B cell (primary cell): Measurements from ENCODE around the gene MCTP1. TPM values are rescaled to one million over a fixed set of nuclear protein-coding genes. Genes with fewer than 3 reads are reported as not detected.
"Not testable (repeated sequence)": the region's sequence is repeated elsewhere in the genome, so short reads cannot be mapped to it uniquely, and the experiment has no call there.

Source experiments
- ATAC-seq: fragments of 200-7000 bp; cut with Tn5 transposase; one replicate; pipeline ENCODE4 v1.10.0; 2021; ENCODE audit warnings: low read depth, mild to moderate bottlenecking, moderate number of reproducible peaks, moderate library complexity
- CTCF ChIA-PET: fragments of 350-600 bp; sonication (Branson Sonifier 250); formaldehyde crosslinking; loops from one replicate; lab custom pipeline; 2021; ENCODE audit warnings: antibody characterized with exemption, inconsistent platforms; lab: Charles Lee
- POLR2A ChIA-PET: fragments of 350-600 bp; sonication (Branson Sonifier 250); formaldehyde crosslinking; loops from one replicate; lab custom pipeline; 2021; ENCODE audit warnings: antibody characterized with exemption; lab: Charles Lee
- DNase-seq: peaks from one replicate; pipeline ENCODE4 v3.0.0; 2013
- H2AFZ ChIP-seq: 2 replicates; pipeline ENCODE4 v1.6.1; 2012; ENCODE audit warnings: mild to moderate bottlenecking, low read depth, low read length; ENCODE audit not compliant: insufficient read depth, poor library complexity, severe bottlenecking
- H3K27ac ChIP-seq, 2 donors: 1 replicate in 1 of 2; 2 replicates in 1 of 2; pipeline ENCODE4 v1.5.1; 2012 to 2013; ENCODE audit warnings: low read length in 2 of 2, mild to moderate bottlenecking in 2 of 2, moderate library complexity in 1 of 2
- H3K27me3 ChIP-seq, 4 experiments: fragments of 200-600 bp in 1 of 4; sonication (generic) in 1 of 4; replicated peaks in 1 of 4; 1 replicate in 2 of 4; 2 replicates in 2 of 4; pipeline versions ENCODE4 v1.6.1 to v1.7.0; 2013 to 2016; ENCODE audit warnings: low read length in 3 of 4, mild to moderate bottlenecking in 2 of 4, mixed read lengths in 1 of 4, moderate library complexity in 1 of 4; ENCODE audit not compliant: insufficient read depth in 4 of 4, control insufficient read depth in 3 of 4; ENCODE audit errors: control extremely low read depth in 1 of 4
- H3K36me3 ChIP-seq, 2 experiments: replicated peaks in 1 of 2; 1 replicate in 1 of 2; 2 replicates in 1 of 2; pipeline versions ENCODE4 v1.6.1 to v1.7.1; 2013; ENCODE audit warnings: low read length in 1 of 2; ENCODE audit not compliant: insufficient read depth in 2 of 2, control insufficient read depth in 1 of 2; ENCODE audit errors: control extremely low read depth in 1 of 2, extremely low read depth in 1 of 2
- H3K4me1 ChIP-seq, 2 donors: fragments of 200-600 bp in 1 of 2; sonication (generic) in 1 of 2; 1 replicate in 1 of 2; 2 replicates in 1 of 2; pipeline versions ENCODE4 v1.5.1 to v1.6.1; 2013 to 2017; ENCODE audit warnings: low read length in 2 of 2; ENCODE audit not compliant: control insufficient read depth in 2 of 2, insufficient read depth in 2 of 2
- H3K4me2 ChIP-seq: replicated peaks from 2 replicates; pipeline ENCODE3; 2012; ENCODE audit warnings: mild to moderate bottlenecking, low read depth, low read length; ENCODE audit not compliant: poor library complexity, severe bottlenecking
- H3K4me3 ChIP-seq, 5 experiments: fragments of 200-600 bp in 1 of 5; sonication (generic) in 1 of 5; 1 replicate in 3 of 5; 2 replicates in 2 of 5; pipeline versions ENCODE4 v1.5.1 to v1.7.0; 2011 to 2016; ENCODE audit warnings: low read length in 4 of 5, mild to moderate bottlenecking in 4 of 5, low read depth in 2 of 5, control low read depth in 1 of 5, moderate library complexity in 1 of 5; ENCODE audit not compliant: insufficient read depth in 1 of 5; ENCODE audit errors: control extremely low read depth in 1 of 5, extremely low read depth in 1 of 5
- H3K79me2 ChIP-seq: fragments of 200-600 bp; sonication (generic); one replicate; pipeline ENCODE4 v1.6.0; 2016; ENCODE audit warnings: low read length; ENCODE audit not compliant: control insufficient read depth, insufficient read depth
- H3K9ac ChIP-seq: fragments of 200-600 bp; sonication (generic); 2 replicates; pipeline ENCODE4 v1.6.1; 2017; ENCODE audit warnings: mild to moderate bottlenecking, low read length, moderate library complexity
- H3K9me3 ChIP-seq, 3 donors: one replicate each; pipeline versions ENCODE4 v1.6.1 to v1.7.1; 2013; ENCODE audit warnings: low read length in 2 of 3; ENCODE audit not compliant: control insufficient read depth in 2 of 3, insufficient read depth in 1 of 3; ENCODE audit errors: control extremely low read depth in 1 of 3
- H4K20me1 ChIP-seq: 2 replicates; pipeline ENCODE4 v1.6.0; 2012; ENCODE audit warnings: mild to moderate bottlenecking, low read length; ENCODE audit not compliant: insufficient read depth, control insufficient read depth, poor library complexity, severe bottlenecking
- H3K27ac Mint-ChIP-seq: one replicate; pipeline ENCODE4 v1.8.0; 2021; ENCODE audit warnings: mixed read lengths
- H3K27me3 Mint-ChIP-seq: one replicate; pipeline ENCODE4 v1.8.0; 2021; ENCODE audit warnings: mixed read lengths
- H3K4me1 Mint-ChIP-seq: one replicate; pipeline ENCODE4 v1.8.0; 2021; ENCODE audit warnings: mixed read lengths
- H3K4me3 Mint-ChIP-seq: one replicate; pipeline ENCODE4 v1.8.0; 2021; ENCODE audit warnings: mixed read lengths
- H3K9me3 Mint-ChIP-seq: one replicate; pipeline ENCODE4 v1.8.0; 2022; ENCODE audit warnings: mixed read lengths; ENCODE audit not compliant: insufficient read depth
- CTCF ChIP-seq: fragments of 200-600 bp; IDR thresholded peaks from one replicate; pipeline ENCODE4 v1.8.0; 2022; ENCODE audit warnings: antibody characterized with exemption, mild to moderate bottlenecking
- EZH2 ChIP-seq: IDR thresholded peaks from 2 replicates; pipeline ENCODE4 v1.6.1; 2012; ENCODE audit warnings: borderline replicate concordance, low read depth, mild to moderate bottlenecking, moderate library complexity, low read length; ENCODE audit not compliant: insufficient read depth, poor library complexity, severe bottlenecking
- WGBS: methylation state at CpG from one replicate; pipeline ENCODE4 v1.1.5; 2013; ENCODE audit warnings: missing lambda C conversion rate; ENCODE audit not compliant: insufficient coverage; 5-methylcytosine and 5-hydroxymethylcytosine counted together
- intact Hi-C: fragments of 100-400 bp; cut with micrococcal nuclease; formaldehyde crosslinking; loops from one replicate; pipeline ENCODE4 v1.10.0; 2022
- polyA plus RNA-seq: library from polyadenylated mRNA; depleted of rRNA; stranded (reverse); fragments of >200 nt; gene quantifications from 2 replicates; pipeline ENCODE4 v1.2.3, GENCODE V29; 2012
- total RNA-seq, 2 donors: library from RNA; stranded (reverse); fragments of 120-200 nt in 1 of 2; gene quantifications; 1 replicate in 1 of 2; 2 replicates in 1 of 2; pipeline versions ENCODE4 v1.2.3 to v1.2.4, GENCODE V29; 2013 to 2022

MCTP1 gene
- total and polyA plus RNA-seq, 2 donors (not counting 1 experiment from before 2014, with no cell fraction given): 0.42 to 2.5 TPM

- TF ChIP-seq CTCF: no peak
- no peak for TF ChIP-seq EZH2
- Histone ChIP-seq H3K36me3 (no peaks in the 10 kb centered on the region), H3K27me3 (peaks cover 0 to 3% (median 0%) of the 10 kb centered on the region in 4 experiments), H3K4me3 (no peak overlapping the region), H2AFZ (no peak overlapping the region), H3K79me2 (no peaks in the 10 kb centered on the region), H3K9ac (no peak overlapping the region), H4K20me1 (no peaks in the 10 kb centered on the region), H3K9me3 (no peaks in the 10 kb centered on the region), H3K4me1 (no peaks in the 10 kb centered on the region), H3K4me2 (no peak overlapping the region), H3K27ac (no peak overlapping the region)
- Mint-ChIP-seq H3K4me3 (no peak overlapping the region), H3K27ac (no peak overlapping the region), H3K9me3 (no peaks in the 10 kb centered on the region), H3K27me3 (peaks cover 5% of the 10 kb centered on the region), H3K4me1 (no peaks in the 10 kb centered on the region)
- DNase-seq: no peak
- no CpG with 5 or more reads among the region's 4 CpGs for WGBS
- CTCF ChIA-PET: interaction anchor here (1.0 to 2.0 kb wide), 4 partner anchors 12 to 34 kb away, joined by 3 to 5 read pairs (median 4); no protein-coding TSS in a partner anchor
- intact Hi-C loops: no loop called here
- POLR2A ChIA-PET: no interaction called here
- no peak for ATAC-seq
Observed at GRCh38 chr5:94832685-94833084, 452.2 kb downstream of the MCTP1 start.

DNA sequence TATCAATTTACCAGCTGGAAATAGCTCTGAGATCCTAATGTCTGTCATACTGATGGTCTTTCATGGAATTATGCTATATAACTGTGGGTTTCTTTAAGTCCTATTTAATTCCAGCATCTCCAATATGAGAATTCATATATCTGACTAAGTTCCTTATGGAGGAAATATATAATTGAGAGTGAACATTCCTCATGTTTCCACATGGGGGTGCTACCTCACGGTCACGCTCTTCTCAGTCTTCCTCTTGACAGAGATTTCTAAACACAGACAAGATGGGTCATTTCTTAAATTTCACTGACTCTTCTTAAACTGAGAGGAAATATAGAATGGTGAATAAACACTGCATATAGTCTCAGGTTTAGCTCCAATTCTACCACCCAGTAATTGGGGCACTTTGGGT is 454.4 kb downstream of the MCTP1 start:
- H3K4me1 Mint-ChIP-seq: no peaks in the 10 kb centered on the region
- H3K9me3 Mint-ChIP-seq: no peaks in the 10 kb centered on the region
- H3K9me3 ChIP-seq: no peaks in the 10 kb centered on the region
- H3K36me3 ChIP-seq: no peaks in the 10 kb centered on the region
- CTCF ChIA-PET: no interaction called here
- no peak overlapping the region for H2AFZ ChIP-seq
- no CpG with 5 or more reads among the region's 2 CpGs for WGBS
- H3K9ac ChIP-seq: no peak overlapping the region
- POLR2A ChIA-PET: no interaction called here
- no peaks in the 10 kb centered on the region for H4K20me1 ChIP-seq
- H3K4me3 Mint-ChIP-seq: no peak overlapping the region
- no peaks in the 10 kb centered on the region for H3K79me2 ChIP-seq
- no peak for DNase-seq
- TF ChIP-seq EZH2: no peak
- no peak for TF ChIP-seq CTCF
- H3K27me3 Mint-ChIP-seq: peaks cover 17% of the 10 kb centered on the region
- H3K27me3 ChIP-seq: peaks cover 0 to 3% (median 0%) of the 10 kb centered on the region in 4 experiments
- ATAC-seq: no peak
- no peak overlapping the region for H3K27ac ChIP-seq
- H3K4me1 ChIP-seq: no peaks in the 10 kb centered on the region
- no peak overlapping the region for H3K4me2 ChIP-seq
- intact Hi-C loops: no loop called here
- no peak overlapping the region for H3K4me3 ChIP-seq
- no peak overlapping the region for H3K27ac Mint-ChIP-seq

DNA sequence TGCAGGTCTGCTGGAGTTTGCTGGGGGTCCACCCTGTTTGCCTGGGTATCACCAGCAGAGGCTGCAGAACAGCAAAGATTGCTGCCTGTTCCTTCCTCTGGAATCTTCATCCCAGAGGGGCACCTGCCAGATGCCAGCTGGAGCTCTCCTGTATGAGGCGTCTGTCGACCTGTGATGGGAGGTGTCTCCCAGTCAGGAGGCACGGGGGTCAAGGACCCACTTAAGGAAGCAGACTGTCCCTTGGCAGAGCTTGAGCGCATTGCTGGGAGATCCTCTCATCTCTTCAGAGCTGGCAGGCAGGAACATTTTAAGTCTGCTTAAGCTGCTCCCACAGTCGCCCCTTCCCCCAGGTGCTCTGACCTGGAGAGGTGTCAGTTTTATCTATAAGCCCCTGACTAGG is 456.7 kb downstream of the MCTP1 start:
- WGBS: 91% methylated on average over 5 of the region's 5 CpGs
- H3K36me3 ChIP-seq, H3K4me3 ChIP-seq, H4K20me1 ChIP-seq, H2AFZ ChIP-seq, H3K27me3 ChIP-seq, H3K27ac ChIP-seq, POLR2A ChIA-PET, H3K27ac Mint-ChIP-seq, H3K79me2 ChIP-seq, intact Hi-C loops, DNase-seq, CTCF ChIA-PET, H3K9me3 ChIP-seq, H3K9me3 Mint-ChIP-seq, H3K4me1 Mint-ChIP-seq, H3K4me3 Mint-ChIP-seq, H3K4me1 ChIP-seq, H3K9ac ChIP-seq, ATAC-seq, H3K4me2 ChIP-seq: not testable (repeated sequence)
- H3K27me3 Mint-ChIP-seq: peaks cover 22% of the 10 kb centered on the region
